Liver (tissue), 9 donors: ENCODE measurements around the gene GTPBP8. TPM values are rescaled to one million over a fixed set of nuclear protein-coding genes. Genes with fewer than 3 reads are reported as not detected.
A peak's percentile ranks its signal among the peaks of the same experiment; 100 is the strongest.

Source experiments
- DNase-seq: peaks from one replicate; pipeline ENCODE4 v3.0.0-alpha.2; 2017; ENCODE audit warnings: low spot score
- H3K27ac ChIP-seq, 2 donors: one replicate each; pipeline ENCODE4 v1.7.0; 2013; ENCODE audit warnings: inconsistent platforms in 2 of 2, low read length in 2 of 2, control low read depth in 1 of 2, low read depth in 1 of 2, mild to moderate bottlenecking in 1 of 2
- H3K27me3 ChIP-seq, 4 donors: one replicate each; pipeline versions ENCODE4 v1.6.1 to v1.7.0; 2013; ENCODE audit warnings: low read length in 3 of 4, inconsistent platforms in 1 of 4, mild to moderate bottlenecking in 1 of 4, moderate library complexity in 1 of 4; ENCODE audit not compliant: control insufficient read depth in 4 of 4, insufficient read depth in 4 of 4
- H3K36me3 ChIP-seq, 4 donors: one replicate each; pipeline versions ENCODE4 v1.6.1 to v1.7.0; 2013; ENCODE audit warnings: low read length in 3 of 4, mild to moderate bottlenecking in 3 of 4, low read depth in 1 of 4, moderate library complexity in 1 of 4; ENCODE audit not compliant: control insufficient read depth in 4 of 4, insufficient read depth in 3 of 4
- H3K4me1 ChIP-seq, 4 donors: one replicate each; pipeline versions ENCODE4 v1.6.1 to v1.7.0; 2013; ENCODE audit warnings: low read length in 3 of 4, mild to moderate bottlenecking in 3 of 4, moderate library complexity in 1 of 4; ENCODE audit not compliant: control insufficient read depth in 4 of 4, insufficient read depth in 4 of 4
- H3K4me3 ChIP-seq, 3 donors: one replicate each; pipeline versions ENCODE4 v1.6.1 to v1.7.0; 2013; ENCODE audit warnings: low read length in 3 of 3, control low read depth in 1 of 3, low read depth in 1 of 3, mild to moderate bottlenecking in 1 of 3
- H3K9ac ChIP-seq, 2 donors: one replicate each; pipeline ENCODE4 v1.7.0; 2013; ENCODE audit warnings: low read length in 2 of 2, mild to moderate bottlenecking in 2 of 2, moderate library complexity in 2 of 2, control low read depth in 1 of 2, low read depth in 1 of 2
- H3K9me3 ChIP-seq, 4 donors: one replicate each; pipeline versions ENCODE4 v1.6.1 to v1.7.0; 2013; ENCODE audit warnings: low read length in 3 of 4; ENCODE audit not compliant: control insufficient read depth in 4 of 4
- EGR1 ChIP-seq, 2 donors: IDR thresholded peaks; 2 replicates each; pipeline ENCODE4 v1.6.1; 2016 to 2018; ENCODE audit warnings: antibody characterized with exemption in 2 of 2, low read depth in 2 of 2
- HNF4A ChIP-seq, 2 donors: conservative IDR thresholded peaks; 2 replicates each; pipeline ENCODE4 v1.6.1; 2016; ENCODE audit warnings: antibody characterized with exemption in 2 of 2, mild to moderate bottlenecking in 2 of 2
- HNF4G ChIP-seq: IDR thresholded peaks from 2 replicates; pipeline ENCODE4 v1.6.1; 2016; ENCODE audit warnings: antibody characterized with exemption
- JUND ChIP-seq, 2 donors: IDR thresholded peaks; 2 replicates each; pipeline ENCODE4 v1.6.1; 2016; ENCODE audit warnings: antibody characterized with exemption in 2 of 2
- TAF1 ChIP-seq: conservative IDR thresholded peaks from 2 replicates; pipeline ENCODE4 v1.6.1; 2016; ENCODE audit warnings: antibody characterized with exemption, mild to moderate bottlenecking
- YY1 ChIP-seq: IDR thresholded peaks from 2 replicates; pipeline ENCODE4 v1.6.1; 2016; ENCODE audit warnings: antibody characterized with exemption, mild to moderate bottlenecking
- WGBS: extraction: QIAGEN DNeasy Blood & Tissue Kit; methylation state at CpG from one replicate; pipeline ENCODE4 v1.1.7; 2013; 5-methylcytosine and 5-hydroxymethylcytosine counted together
- polyA plus RNA-seq, 2 donors: library from polyadenylated mRNA; stranded (reverse) in 1 of 2; unstranded in 1 of 2; fragments of 200-250 nt in 1 of 2; fragments of >200 nt in 1 of 2; fragmentation: Nextera tagmentation in 1 of 2; extraction: Ambion mirVana in 1 of 2; gene quantifications; one replicate each; pipeline versions ENCODE4 v1.2.1 to v1.2.3, GENCODE V29; 2013 to 2015
- total RNA-seq, 2 donors: library from RNA; depleted of rRNA; stranded (reverse); fragments of >200 nt; gene quantifications; one replicate each; pipeline ENCODE4 v1.2.3, GENCODE V29; 2014
- TF ChIP-seq, protein P1 (sequence below): fragments of 150-350 bp; IDR thresholded peaks from 2 replicates; pipeline ENCODE4 v1.5.1; 2017; ENCODE audit warnings: improper control_type of control experiment, low read depth, low read length; ENCODE audit not compliant: missing input control
- TF ChIP-seq, protein P2 (sequence below): IDR thresholded peaks from 2 replicates; pipeline ENCODE4 v1.6.1; 2016; ENCODE audit warnings: antibody characterized with exemption
- TF ChIP-seq, protein P3 (sequence below): IDR thresholded peaks from 2 replicates; pipeline ENCODE4 v1.6.1; 2016; ENCODE audit warnings: antibody characterized with exemption, mild to moderate bottlenecking
- TF ChIP-seq, protein P4 (sequence below): IDR thresholded peaks from 2 replicates; pipeline ENCODE4 v1.6.1; 2016; ENCODE audit warnings: antibody characterized with exemption
- TF ChIP-seq, protein P5 (sequence below): IDR thresholded peaks from 2 replicates; pipeline ENCODE4 v1.6.1; 2016; ENCODE audit warnings: antibody characterized with exemption
- donor health status: healthy.
- donor health status: healthy.
- donor health status: healthy.
- donor health status: healthy.
- donor health status: healthy.

Gene GTPBP8
- total and polyA plus RNA-seq, 4 donors = 7.4 to 17.6 (median 9.2) TPM

DNA sequence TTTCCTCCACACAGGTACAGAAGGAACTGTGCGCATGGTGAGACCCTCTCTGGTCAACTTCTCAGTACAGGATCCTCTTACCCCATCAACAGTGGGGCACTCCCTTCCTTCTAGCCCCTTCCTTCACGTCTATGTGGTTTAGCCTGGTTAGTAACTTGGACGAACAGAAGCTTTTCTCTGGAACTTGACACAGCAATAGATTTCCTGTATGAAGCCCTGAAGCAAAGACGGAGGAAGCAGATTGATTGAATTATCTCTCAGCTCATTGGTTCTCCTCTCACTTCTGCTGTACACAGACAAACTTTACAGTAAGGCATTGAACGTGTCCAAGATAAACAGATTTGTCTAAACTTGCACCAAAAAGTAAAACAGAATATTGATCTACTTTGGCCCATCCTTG, 15.9 kb upstream of the GTPBP8 start, which contains the start of gene CD200R1:
Gene CD200R1, minus strand, starts transcription at position 210 of the 400 bp plus-strand sequence. CDS start 246 bp downstream, outside the sequence.
- 46% methylated on average over 5 of the region's 5 CpGs for WGBS
- DNase-seq = no peak
- H3K27ac ChIP-seq = peak within 1 kb of the TSS; percentile 28 to 53
- TF ChIP-seq, protein P1, sequence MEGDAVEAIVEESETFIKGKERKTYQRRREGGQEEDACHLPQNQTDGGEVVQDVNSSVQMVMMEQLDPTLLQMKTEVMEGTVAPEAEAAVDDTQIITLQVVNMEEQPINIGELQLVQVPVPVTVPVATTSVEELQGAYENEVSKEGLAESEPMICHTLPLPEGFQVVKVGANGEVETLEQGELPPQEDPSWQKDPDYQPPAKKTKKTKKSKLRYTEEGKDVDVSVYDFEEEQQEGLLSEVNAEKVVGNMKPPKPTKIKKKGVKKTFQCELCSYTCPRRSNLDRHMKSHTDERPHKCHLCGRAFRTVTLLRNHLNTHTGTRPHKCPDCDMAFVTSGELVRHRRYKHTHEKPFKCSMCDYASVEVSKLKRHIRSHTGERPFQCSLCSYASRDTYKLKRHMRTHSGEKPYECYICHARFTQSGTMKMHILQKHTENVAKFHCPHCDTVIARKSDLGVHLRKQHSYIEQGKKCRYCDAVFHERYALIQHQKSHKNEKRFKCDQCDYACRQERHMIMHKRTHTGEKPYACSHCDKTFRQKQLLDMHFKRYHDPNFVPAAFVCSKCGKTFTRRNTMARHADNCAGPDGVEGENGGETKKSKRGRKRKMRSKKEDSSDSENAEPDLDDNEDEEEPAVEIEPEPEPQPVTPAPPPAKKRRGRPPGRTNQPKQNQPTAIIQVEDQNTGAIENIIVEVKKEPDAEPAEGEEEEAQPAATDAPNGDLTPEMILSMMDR = no peak
- TF ChIP-seq, protein P2, sequence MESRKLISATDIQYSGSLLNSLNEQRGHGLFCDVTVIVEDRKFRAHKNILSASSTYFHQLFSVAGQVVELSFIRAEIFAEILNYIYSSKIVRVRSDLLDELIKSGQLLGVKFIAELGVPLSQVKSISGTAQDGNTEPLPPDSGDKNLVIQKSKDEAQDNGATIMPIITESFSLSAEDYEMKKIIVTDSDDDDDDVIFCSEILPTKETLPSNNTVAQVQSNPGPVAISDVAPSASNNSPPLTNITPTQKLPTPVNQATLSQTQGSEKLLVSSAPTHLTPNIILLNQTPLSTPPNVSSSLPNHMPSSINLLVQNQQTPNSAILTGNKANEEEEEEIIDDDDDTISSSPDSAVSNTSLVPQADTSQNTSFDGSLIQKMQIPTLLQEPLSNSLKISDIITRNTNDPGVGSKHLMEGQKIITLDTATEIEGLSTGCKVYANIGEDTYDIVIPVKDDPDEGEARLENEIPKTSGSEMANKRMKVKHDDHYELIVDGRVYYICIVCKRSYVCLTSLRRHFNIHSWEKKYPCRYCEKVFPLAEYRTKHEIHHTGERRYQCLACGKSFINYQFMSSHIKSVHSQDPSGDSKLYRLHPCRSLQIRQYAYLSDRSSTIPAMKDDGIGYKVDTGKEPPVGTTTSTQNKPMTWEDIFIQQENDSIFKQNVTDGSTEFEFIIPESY = no peak
- TF ChIP-seq EGR1 (IDR thresholded peaks at IDR 0.05; ENCODE audit: low read depth in 2 of 2) (no peak), JUND (IDR thresholded peaks at IDR 0.05) (no peak), YY1 (no peak), HNF4G (no peak), TAF1 (no peak)
- TF ChIP-seq, protein P3, sequence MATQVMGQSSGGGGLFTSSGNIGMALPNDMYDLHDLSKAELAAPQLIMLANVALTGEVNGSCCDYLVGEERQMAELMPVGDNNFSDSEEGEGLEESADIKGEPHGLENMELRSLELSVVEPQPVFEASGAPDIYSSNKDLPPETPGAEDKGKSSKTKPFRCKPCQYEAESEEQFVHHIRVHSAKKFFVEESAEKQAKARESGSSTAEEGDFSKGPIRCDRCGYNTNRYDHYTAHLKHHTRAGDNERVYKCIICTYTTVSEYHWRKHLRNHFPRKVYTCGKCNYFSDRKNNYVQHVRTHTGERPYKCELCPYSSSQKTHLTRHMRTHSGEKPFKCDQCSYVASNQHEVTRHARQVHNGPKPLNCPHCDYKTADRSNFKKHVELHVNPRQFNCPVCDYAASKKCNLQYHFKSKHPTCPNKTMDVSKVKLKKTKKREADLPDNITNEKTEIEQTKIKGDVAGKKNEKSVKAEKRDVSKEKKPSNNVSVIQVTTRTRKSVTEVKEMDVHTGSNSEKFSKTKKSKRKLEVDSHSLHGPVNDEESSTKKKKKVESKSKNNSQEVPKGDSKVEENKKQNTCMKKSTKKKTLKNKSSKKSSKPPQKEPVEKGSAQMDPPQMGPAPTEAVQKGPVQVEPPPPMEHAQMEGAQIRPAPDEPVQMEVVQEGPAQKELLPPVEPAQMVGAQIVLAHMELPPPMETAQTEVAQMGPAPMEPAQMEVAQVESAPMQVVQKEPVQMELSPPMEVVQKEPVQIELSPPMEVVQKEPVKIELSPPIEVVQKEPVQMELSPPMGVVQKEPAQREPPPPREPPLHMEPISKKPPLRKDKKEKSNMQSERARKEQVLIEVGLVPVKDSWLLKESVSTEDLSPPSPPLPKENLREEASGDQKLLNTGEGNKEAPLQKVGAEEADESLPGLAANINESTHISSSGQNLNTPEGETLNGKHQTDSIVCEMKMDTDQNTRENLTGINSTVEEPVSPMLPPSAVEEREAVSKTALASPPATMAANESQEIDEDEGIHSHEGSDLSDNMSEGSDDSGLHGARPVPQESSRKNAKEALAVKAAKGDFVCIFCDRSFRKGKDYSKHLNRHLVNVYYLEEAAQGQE = no peak
- TF ChIP-seq, protein P4, sequence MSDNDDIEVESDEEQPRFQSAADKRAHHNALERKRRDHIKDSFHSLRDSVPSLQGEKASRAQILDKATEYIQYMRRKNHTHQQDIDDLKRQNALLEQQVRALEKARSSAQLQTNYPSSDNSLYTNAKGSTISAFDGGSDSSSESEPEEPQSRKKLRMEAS = no peak
- TF ChIP-seq, protein P5, sequence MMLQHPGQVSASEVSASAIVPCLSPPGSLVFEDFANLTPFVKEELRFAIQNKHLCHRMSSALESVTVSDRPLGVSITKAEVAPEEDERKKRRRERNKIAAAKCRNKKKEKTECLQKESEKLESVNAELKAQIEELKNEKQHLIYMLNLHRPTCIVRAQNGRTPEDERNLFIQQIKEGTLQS = no peak
- peak within 1 kb of the TSS in 1 of 2 donors; percentile 49 for H3K9ac ChIP-seq
- no peaks in the 10 kb centered on the region for H3K4me1 ChIP-seq
- H3K27me3 ChIP-seq = peaks cover 0 to 4% (median 0%) of the 10 kb centered on the region in 4 donors
- no peaks in the 10 kb centered on the region for H3K9me3 ChIP-seq
- H3K4me3 ChIP-seq = peak within 1 kb of the TSS in 2 of 3 donors; percentile 14 to 22
- H3K36me3 ChIP-seq = no peaks in the 10 kb centered on the region

DNA sequence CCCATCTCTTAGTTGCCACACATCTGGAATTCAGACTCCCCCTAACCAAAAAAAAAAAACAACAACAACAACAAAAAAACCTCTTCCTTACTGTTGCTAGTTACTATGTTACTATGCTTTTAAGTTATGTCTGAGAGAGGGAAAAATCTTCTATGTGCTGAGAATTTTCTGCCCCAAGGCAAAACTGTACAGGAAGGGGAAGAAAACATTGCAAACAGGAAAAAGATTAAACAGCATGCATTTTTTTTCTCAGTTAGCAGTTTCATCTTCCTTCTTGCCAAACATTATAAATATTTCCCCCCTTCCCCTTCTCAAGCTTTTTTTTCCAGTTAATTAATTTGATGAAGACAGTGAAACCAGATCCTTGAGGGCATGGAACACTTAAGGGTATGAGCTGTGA, 14.8 kb upstream of the GTPBP8 start:
- no peak overlapping the region for H3K27ac ChIP-seq

More for the DNA sequence above, 14.8 kb upstream of the GTPBP8 start:
- no peaks in the 10 kb centered on the region for H3K36me3 ChIP-seq
- no peak overlapping the region for H3K9ac ChIP-seq
- no peaks in the 10 kb centered on the region for H3K9me3 ChIP-seq
- peaks cover 0 to 4% (median 0%) of the 10 kb centered on the region in 4 donors for H3K27me3 ChIP-seq
- H3K4me1 ChIP-seq = no peaks in the 10 kb centered on the region
- DNase-seq = no peak
- no peak for TF ChIP-seq HNF4A (conservative IDR thresholded peaks at IDR 0.05)
- TF ChIP-seq, protein P2 = no peak
- TF ChIP-seq TAF1 = no peak
- no peak for TF ChIP-seq JUND (IDR thresholded peaks at IDR 0.05)
- H3K4me3 ChIP-seq = no peak overlapping the region
